GM12874 (cell line): ENCODE measurements around the gene FAM110A.

Source experiments
- CTCF ChIP-seq: IDR thresholded peaks from 2 replicates; pipeline ENCODE4 v1.5.1; 2011; ENCODE audit warnings: low read depth, mild to moderate bottlenecking, control low read depth, low read length, moderate library complexity; ENCODE audit not compliant: insufficient read depth

The FAM110A gene

GRCh38 chr20:877814-878213 is 44.3 kb downstream of the FAM110A start:
- TF ChIP-seq CTCF = no peak

DNA sequence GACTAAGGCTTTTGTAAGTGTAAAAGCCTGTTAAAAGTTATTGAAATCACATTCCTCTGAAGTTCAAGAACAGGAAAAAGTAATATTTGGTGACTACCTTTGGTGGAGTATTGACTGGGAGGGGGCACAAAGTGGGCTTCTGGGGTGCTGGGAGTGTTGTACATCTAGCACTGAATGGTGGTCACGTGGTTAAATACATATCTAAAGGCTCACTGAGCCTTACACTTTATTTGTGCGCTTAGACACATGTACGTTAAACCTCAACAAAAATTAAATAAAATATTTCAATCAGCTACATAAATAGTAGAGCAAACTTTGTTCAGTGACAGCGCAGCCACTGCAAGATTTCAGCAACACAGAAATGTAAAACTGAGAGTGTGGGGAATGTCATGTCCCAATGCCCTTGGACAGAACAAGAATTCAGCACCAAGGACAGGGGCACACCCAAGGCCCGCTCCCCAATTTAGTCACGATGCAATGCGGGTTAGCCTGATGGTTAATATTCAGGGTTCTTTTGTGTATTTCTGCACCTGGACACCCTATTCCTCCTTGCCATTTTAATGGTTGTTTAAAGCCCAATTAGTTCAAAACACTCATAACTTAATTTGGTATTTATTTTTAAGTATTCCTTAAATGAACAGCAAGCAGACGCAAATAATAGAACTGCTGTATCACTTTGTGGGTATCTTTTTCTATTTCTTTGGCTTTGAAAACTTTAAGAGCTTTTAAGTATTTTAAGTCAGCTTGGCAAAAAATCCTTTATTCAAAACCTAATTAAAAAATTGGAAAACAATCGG is 45.2 kb downstream of the FAM110A start:
- no peak for TF ChIP-seq CTCF

DNA sequence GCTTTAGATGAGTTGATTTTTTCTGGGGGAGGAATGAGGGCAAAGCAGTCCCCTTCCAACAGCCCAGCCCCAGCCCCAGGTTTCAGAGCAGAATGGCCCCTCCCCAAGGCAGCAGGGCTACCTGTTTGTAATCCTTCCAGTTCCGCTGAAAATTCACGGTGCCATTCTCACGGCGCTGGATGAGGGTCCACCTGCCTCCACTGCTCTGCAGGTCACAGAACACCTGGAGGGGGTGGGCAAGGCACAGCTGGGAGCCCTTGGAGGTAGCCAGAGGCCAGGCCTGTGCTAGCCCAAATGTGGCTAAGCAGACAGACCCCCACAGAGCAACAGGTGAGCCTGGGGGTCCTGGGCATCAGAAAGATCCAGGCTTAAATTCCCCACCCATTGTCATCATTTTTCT is 46.1 kb downstream of the FAM110A start:
- TF ChIP-seq CTCF = no peak

DNA sequence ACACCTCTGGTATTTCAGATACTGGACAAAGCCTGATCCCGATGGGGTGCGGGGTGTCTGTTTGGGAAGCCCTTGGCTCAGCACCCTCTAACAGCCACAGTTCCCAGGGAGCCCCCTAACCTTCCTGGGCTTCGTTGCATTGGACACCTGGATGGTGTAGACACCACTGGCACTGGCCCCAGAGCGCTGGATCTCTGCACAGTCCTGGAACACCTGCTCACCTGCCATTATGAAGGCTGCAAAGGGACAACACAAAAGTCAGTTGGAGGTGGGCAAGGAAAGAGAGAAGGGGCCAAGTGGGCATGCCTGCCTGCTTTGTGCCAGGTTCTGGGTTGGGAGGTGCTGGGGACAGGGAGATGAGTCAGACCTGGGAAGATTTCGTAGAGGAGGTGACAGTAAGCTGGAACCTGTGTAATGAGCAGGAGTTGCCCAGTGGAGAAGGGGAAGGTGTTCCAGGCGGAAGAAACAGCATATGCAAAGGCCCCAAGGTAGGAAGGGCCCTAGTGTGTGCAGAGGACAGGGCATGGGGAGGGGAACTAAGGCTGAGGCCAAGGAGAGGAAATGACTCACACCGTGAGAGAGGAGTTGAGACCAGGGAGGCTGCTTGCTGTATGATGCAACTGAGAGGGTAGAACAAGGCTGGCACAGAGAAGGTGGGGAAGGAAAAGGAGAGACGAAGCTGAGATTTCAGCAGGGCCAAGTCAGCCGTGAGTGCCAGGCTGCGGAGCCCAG is 47.7 kb downstream of the FAM110A start:
- TF ChIP-seq CTCF = no peak

GRCh38 chr20:881783-882144 is 48.2 kb downstream of the FAM110A start:
- TF ChIP-seq CTCF = no peak

DNA sequence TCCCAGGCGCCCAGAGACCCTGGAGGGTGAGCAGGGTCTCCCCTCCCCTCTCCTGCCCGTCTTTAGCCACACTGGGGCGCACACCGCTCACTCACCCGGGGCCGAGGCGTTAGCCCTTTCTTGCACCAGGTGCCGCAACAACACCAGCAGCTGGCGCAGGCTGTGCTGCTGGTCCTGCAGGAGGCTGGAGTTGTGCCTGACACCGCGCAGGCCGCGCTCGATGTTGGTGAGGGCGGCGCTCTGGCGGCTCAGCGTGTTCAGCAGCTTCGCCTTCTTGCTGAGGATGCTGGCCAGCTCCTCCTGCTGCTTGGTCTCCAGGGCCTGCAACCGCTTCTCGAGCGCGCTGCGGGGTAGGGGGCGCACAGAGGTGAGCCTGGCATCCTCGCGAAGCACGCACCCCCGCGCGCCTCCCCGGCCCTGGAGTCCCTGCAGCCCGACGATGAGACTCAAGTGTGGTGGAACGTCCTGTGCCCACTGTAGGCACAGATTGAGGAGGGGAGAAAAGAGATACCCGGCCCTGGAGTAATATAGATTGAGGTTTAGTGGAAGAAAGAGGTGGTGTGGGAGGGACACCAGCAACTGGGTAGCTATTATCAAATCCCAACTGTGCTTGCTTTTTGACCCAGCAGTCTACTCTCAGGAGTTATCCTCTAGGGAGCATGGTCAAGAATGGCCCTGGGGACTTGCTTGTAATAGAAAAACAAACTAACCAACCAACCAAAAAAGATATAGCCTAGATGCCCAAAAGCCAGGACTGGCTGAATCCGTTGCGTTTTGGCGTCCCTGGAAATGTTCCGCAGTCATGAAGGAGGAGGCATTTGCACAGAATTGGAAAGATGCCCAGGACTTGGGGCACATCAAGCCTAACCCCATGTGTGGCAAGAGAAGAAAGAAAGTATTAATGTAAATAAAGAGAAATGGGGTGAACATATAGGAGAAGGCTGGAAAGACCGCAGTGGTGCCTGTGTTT is 51.8 kb downstream of the FAM110A start:
- TF ChIP-seq CTCF = no peak

DNA sequence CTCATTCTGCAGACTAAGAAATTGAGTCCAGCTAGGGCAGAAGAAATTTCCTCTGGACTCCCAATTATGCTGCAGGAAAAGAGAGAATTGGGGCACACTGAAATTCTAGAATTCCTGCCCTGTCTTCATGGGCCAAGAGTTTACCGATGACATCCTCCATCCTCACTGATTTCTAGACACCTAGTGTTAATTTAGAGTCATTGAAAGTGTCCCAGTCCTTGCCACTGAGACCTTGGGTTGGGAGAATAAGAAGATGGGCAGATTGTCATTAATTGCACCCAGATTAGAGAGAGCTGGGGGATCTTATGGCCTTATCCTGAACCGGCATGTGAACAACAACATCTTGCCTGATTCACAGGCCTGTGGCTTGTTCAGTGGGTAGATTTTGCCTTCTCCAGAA is 53.6 kb downstream of the FAM110A start:
- no peak for TF ChIP-seq CTCF
